GM12878 (cell line): Measurements from ENCODE around the gene DNAJA2.

Experiments
- ATF2 ChIP-seq: IDR thresholded peaks from 2 replicates; pipeline ENCODE4 v1.6.1; 2012; ENCODE audit warnings: low read length, inconsistent platforms
- ATF3 ChIP-seq: IDR thresholded peaks from 2 replicates; pipeline ENCODE4 v1.6.1; 2011; ENCODE audit warnings: low read depth, mild to moderate bottlenecking, low read length, moderate library complexity, borderline replicate concordance; ENCODE audit errors: extremely low read depth
- CTCF ChIP-seq, 3 experiments: IDR thresholded peaks in 2 of 3; conservative IDR thresholded peaks in 1 of 3; 2 replicates each; pipeline ENCODE4 v1.5.1; 2011; ENCODE audit warnings: low read depth in 3 of 3, low read length in 3 of 3, mild to moderate bottlenecking in 3 of 3, control low read depth in 2 of 3, moderate library complexity in 2 of 3, inconsistent platforms in 1 of 3, mixed read lengths in 1 of 3; ENCODE audit not compliant: control insufficient read depth in 2 of 3, insufficient read depth in 1 of 3; ENCODE audit errors: extremely low read depth in 1 of 3
- GABPA ChIP-seq: IDR thresholded peaks from 2 replicates; pipeline ENCODE4 v1.6.1; 2014; ENCODE audit warnings: antibody characterized with exemption, low read depth, mild to moderate bottlenecking, inconsistent platforms
- JUND ChIP-seq: IDR thresholded peaks from 2 replicates; pipeline ENCODE4 v1.6.1; 2012; ENCODE audit warnings: low read depth, mild to moderate bottlenecking, low read length, improper control_type of control experiment, moderate library complexity
- NFYB ChIP-seq: IDR thresholded peaks from 2 replicates; pipeline ENCODE4 v1.6.1; 2011; ENCODE audit warnings: low read depth, mild to moderate bottlenecking, low read length, improper control_type of control experiment, moderate library complexity; ENCODE audit not compliant: insufficient read depth
- RB1 ChIP-seq: fragments of 450-650 bp; formaldehyde crosslinking; IDR thresholded peaks from 2 replicates; pipeline ENCODE4 v1.6.1; 2017; ENCODE audit warnings: mild to moderate bottlenecking, borderline replicate concordance
- RBBP5 ChIP-seq: fragments of 200-600 bp; sonication (generic); conservative IDR thresholded peaks from 2 replicates; pipeline ENCODE4 v1.6.1; 2016
- RCOR1 ChIP-seq: conservative IDR thresholded peaks from 2 replicates; pipeline ENCODE4 v1.6.1; 2012; ENCODE audit warnings: low read depth, low read length, improper control_type of control experiment

GRCh38 chr16:46975908-46976470 is 2.5 kb upstream of the DNAJA2 start:
- TF ChIP-seq GABPA (no peak), CTCF (IDR thresholded peaks at IDR 0.05 in 2 of 3, conservative IDR thresholded peaks at IDR 0.05 in 1 of 3; ENCODE audit: control insufficient read depth in 2 of 3, extremely low read depth in 1 of 3, insufficient read depth in 1 of 3, low read depth in 3 of 3, low read length in 3 of 3) (no peak), ATF2 (peak; percentile 30; the same call in 1 of the 2 replicates), JUND (no peak), RB1 (no peak), RCOR1 (no peak), ATF3 (no peak), NFYB (no peak), RBBP5 (no peak)
